ENCODE results near the gene GGACT. TPM values are rescaled to one million over a fixed set of nuclear protein-coding genes. Genes with fewer than 3 reads are reported as not detected.
A peak's percentile ranks its signal among the peaks of the same experiment; 100 is the strongest.

GGACT gene
- 1 to 10 TPM; 3.1 to 3.5 TPM for total RNA-seq

GRCh38 chr13:100588331-100589177 is at the start of gene GGACT:
TSS of gene GGACT (minus strand) at chr13:100588789. CDS start at chr13:100532591, 56,198 bp downstream.
- Mint-ChIP-seq H3K27me3 (ENCODE audit: low read depth) (no peaks in the 10 kb centered on the region), H3K4me1 (ENCODE audit: low read depth) (peaks cover 65% of the 10 kb centered on the region), H3K9me3 (ENCODE audit: insufficient read depth) (peaks cover 9% of the 10 kb centered on the region), H3K27ac (peak within 1 kb of the TSS; percentile 95), H3K4me3 (peak within 1 kb of the TSS; percentile 76), H3K36me3 (ENCODE audit: low read depth) (peaks cover 22% of the 10 kb centered on the region)
- CTCF ChIA-PET: interaction anchor here (0.7 to 15.2 kb wide), 12 partner anchors 8 to 85 kb away, joined by 3 to 167 read pairs (median 3); no protein-coding TSS in a partner anchor
- peak; percentile 86 for DNase-seq
- peak; percentile 85 for ATAC-seq
- POLR2A ChIA-PET: interaction anchor here (0.5 to 2.0 kb wide), 7 partner anchors 9 to 86 kb away, joined by 3 to 9 read pairs (median 3); partner anchors contain the start of gene TMTC4

GRCh38 chr13:100637796-100638195 is 49.2 kb upstream of the GGACT start:
- ATAC-seq (no peak), DNase-seq (no peak)
- CTCF ChIA-PET: interaction anchor here (1.5 kb wide), 1 partner anchor 10 kb away, joined by 4 read pairs; no protein-coding TSS in a partner anchor
- no peak overlapping the region for H3K4me3 Mint-ChIP-seq
- H3K27ac Mint-ChIP-seq: no peak overlapping the region
- no peaks in the 10 kb centered on the region for H3K9me3 Mint-ChIP-seq (ENCODE audit: insufficient read depth)
- H3K36me3 Mint-ChIP-seq (ENCODE audit: low read depth): peaks cover 50% of the 10 kb centered on the region
- no peaks in the 10 kb centered on the region for H3K27me3 Mint-ChIP-seq (ENCODE audit: low read depth)
- POLR2A ChIA-PET: no interaction called here
- H3K4me1 Mint-ChIP-seq (ENCODE audit: low read depth): no peaks in the 10 kb centered on the region

GRCh38 chr13:100637380-100637779 is 48.8 kb upstream of the GGACT start:
- POLR2A ChIA-PET: no interaction called here
- H3K4me3 Mint-ChIP-seq: no peak overlapping the region
- H3K9me3 Mint-ChIP-seq (ENCODE audit: insufficient read depth): no peaks in the 10 kb centered on the region
- CTCF ChIA-PET: interaction anchor here (1.5 kb wide), 1 partner anchor 10 kb away, joined by 4 read pairs; no protein-coding TSS in a partner anchor
- DNase-seq (no peak), ATAC-seq (no peak)
- peaks cover 50% of the 10 kb centered on the region for H3K36me3 Mint-ChIP-seq (ENCODE audit: low read depth)
- no peak overlapping the region for H3K27ac Mint-ChIP-seq
- no peaks in the 10 kb centered on the region for H3K4me1 Mint-ChIP-seq (ENCODE audit: low read depth)
- H3K27me3 Mint-ChIP-seq (ENCODE audit: low read depth): no peaks in the 10 kb centered on the region

- ChIA-PET CTCF (no interaction called here), POLR2A (no interaction called here)
- no peak overlapping the region for H3K4me3 Mint-ChIP-seq
Observed at GRCh38 chr13:100636441-100636840, 47.9 kb upstream of the GGACT start.

GRCh38 chr13:100636004-100636403 is 47.4 kb upstream of the GGACT start:
- POLR2A ChIA-PET: no interaction called here

More at GRCh38 chr13:100636441-100636840, 47.9 kb upstream of the GGACT start:
- Mint-ChIP-seq H3K27ac (no peak overlapping the region), H3K9me3 (ENCODE audit: insufficient read depth) (no peaks in the 10 kb centered on the region), H3K27me3 (ENCODE audit: low read depth) (no peaks in the 10 kb centered on the region), H3K36me3 (ENCODE audit: low read depth) (peaks cover 50% of the 10 kb centered on the region), H3K4me1 (ENCODE audit: low read depth) (no peaks in the 10 kb centered on the region)
- DNase-seq (no peak), ATAC-seq (no peak)

GRCh38 chr13:100634696-100635095 is 46.1 kb upstream of the GGACT start:
- ATAC-seq (no peak), DNase-seq (no peak)
- no peaks in the 10 kb centered on the region for H3K27me3 Mint-ChIP-seq (ENCODE audit: low read depth)
- no peak overlapping the region for H3K27ac Mint-ChIP-seq
- H3K36me3 Mint-ChIP-seq (ENCODE audit: low read depth): peaks cover 52% of the 10 kb centered on the region
- ChIA-PET POLR2A (no interaction called here), CTCF (no interaction called here)
- peaks cover 5% of the 10 kb centered on the region for H3K4me1 Mint-ChIP-seq (ENCODE audit: low read depth)
- no peaks in the 10 kb centered on the region for H3K9me3 Mint-ChIP-seq (ENCODE audit: insufficient read depth)
- H3K4me3 Mint-ChIP-seq: no peak overlapping the region

More at GRCh38 chr13:100636004-100636403, 47.4 kb upstream of the GGACT start:
- Mint-ChIP-seq H3K4me3 (no peak overlapping the region), H3K36me3 (ENCODE audit: low read depth) (peaks cover 48% of the 10 kb centered on the region), H3K4me1 (ENCODE audit: low read depth) (no peaks in the 10 kb centered on the region), H3K27ac (no peak overlapping the region), H3K9me3 (ENCODE audit: insufficient read depth) (no peaks in the 10 kb centered on the region), H3K27me3 (ENCODE audit: low read depth) (no peaks in the 10 kb centered on the region)
- CTCF ChIA-PET: no interaction called here
- ATAC-seq (no peak), DNase-seq (no peak)

- Mint-ChIP-seq H3K27me3 (ENCODE audit: low read depth) (no peaks in the 10 kb centered on the region), H3K27ac (no peak overlapping the region), H3K4me1 (ENCODE audit: low read depth) (peaks cover 7% of the 10 kb centered on the region), H3K9me3 (ENCODE audit: insufficient read depth) (no peaks in the 10 kb centered on the region), H3K36me3 (ENCODE audit: low read depth) (peaks cover 58% of the 10 kb centered on the region), H3K4me3 (no peak overlapping the region)
- POLR2A ChIA-PET: no interaction called here
- ATAC-seq (no peak), DNase-seq (no peak)
- CTCF ChIA-PET: no interaction called here
Observed at GRCh38 chr13:100633461-100633860, 44.9 kb upstream of the GGACT start.

GRCh38 chr13:100630555-100630954 is 42.0 kb upstream of the GGACT start:
- H3K36me3 Mint-ChIP-seq (ENCODE audit: low read depth): peaks cover 73% of the 10 kb centered on the region
- H3K4me3 Mint-ChIP-seq: no peak overlapping the region
- ATAC-seq: no peak
- H3K9me3 Mint-ChIP-seq (ENCODE audit: insufficient read depth): no peaks in the 10 kb centered on the region
- H3K27ac Mint-ChIP-seq: no peak overlapping the region
- ChIA-PET CTCF (interaction anchor here (0.9 to 1.0 kb wide), 3 partner anchors 10 to 57 kb away, joined by 3 read pairs; no protein-coding TSS in a partner anchor), POLR2A (no interaction called here)
- peaks cover 7% of the 10 kb centered on the region for H3K4me1 Mint-ChIP-seq (ENCODE audit: low read depth)
- no peaks in the 10 kb centered on the region for H3K27me3 Mint-ChIP-seq (ENCODE audit: low read depth)
- DNase-seq: no peak

GRCh38 chr13:100627120-100627519 is 38.5 kb upstream of the GGACT start:
- H3K4me3 Mint-ChIP-seq: no peak overlapping the region
- H3K9me3 Mint-ChIP-seq (ENCODE audit: insufficient read depth): no peaks in the 10 kb centered on the region
- H3K27me3 Mint-ChIP-seq (ENCODE audit: low read depth): no peaks in the 10 kb centered on the region
- DNase-seq: no peak
- ATAC-seq: no peak
- POLR2A ChIA-PET: no interaction called here
- CTCF ChIA-PET: no interaction called here
- H3K4me1 Mint-ChIP-seq (ENCODE audit: low read depth): peaks cover 7% of the 10 kb centered on the region
- H3K36me3 Mint-ChIP-seq (ENCODE audit: low read depth): peaks cover 79% of the 10 kb centered on the region
- H3K27ac Mint-ChIP-seq: no peak overlapping the region

GRCh38 chr13:100625447-100625846 is 36.9 kb upstream of the GGACT start:
- Mint-ChIP-seq H3K36me3 (ENCODE audit: low read depth) (peaks cover 82% of the 10 kb centered on the region), H3K4me1 (ENCODE audit: low read depth) (peaks cover 9% of the 10 kb centered on the region), H3K27me3 (ENCODE audit: low read depth) (no peaks in the 10 kb centered on the region), H3K27ac (no peak overlapping the region), H3K4me3 (no peak overlapping the region), H3K9me3 (ENCODE audit: insufficient read depth) (peaks cover 5% of the 10 kb centered on the region)
- CTCF ChIA-PET: interaction anchor here (0.9 to 1.2 kb wide), 2 partner anchors 13 to 20 kb away, joined by 3 read pairs; no protein-coding TSS in a partner anchor
- POLR2A ChIA-PET: no interaction called here
- DNase-seq (no peak), ATAC-seq (no peak)

- no peak for ATAC-seq
Observed at GRCh38 chr13:100620792-100621191, 32.2 kb upstream of the GGACT start.

GRCh38 chr13:100619940-100620339 is 31.4 kb upstream of the GGACT start:
- Mint-ChIP-seq H3K4me3 (no peak overlapping the region), H3K9me3 (ENCODE audit: insufficient read depth) (peaks cover 5% of the 10 kb centered on the region), H3K27ac (peak overlapping the region; percentile 27), H3K4me1 (ENCODE audit: low read depth) (peaks cover 12% of the 10 kb centered on the region), H3K27me3 (ENCODE audit: low read depth) (no peaks in the 10 kb centered on the region), H3K36me3 (ENCODE audit: low read depth) (peaks cover 54% of the 10 kb centered on the region)
- ChIA-PET POLR2A (no interaction called here), CTCF (interaction anchor here (0.5 to 1.5 kb wide), 2 partner anchors 9 to 48 kb away, joined by 3 read pairs; no protein-coding TSS in a partner anchor)
- peak; percentile 64 for ATAC-seq
- no peak for DNase-seq

More at GRCh38 chr13:100620792-100621191, 32.2 kb upstream of the GGACT start:
- no peak overlapping the region for H3K4me3 Mint-ChIP-seq
- H3K27ac Mint-ChIP-seq: no peak overlapping the region
- peaks cover 5% of the 10 kb centered on the region for H3K9me3 Mint-ChIP-seq (ENCODE audit: insufficient read depth)
- H3K27me3 Mint-ChIP-seq (ENCODE audit: low read depth): no peaks in the 10 kb centered on the region
- CTCF ChIA-PET: interaction anchor here (1.0 to 1.5 kb wide), 2 partner anchors 10 kb away, joined by 3 read pairs; no protein-coding TSS in a partner anchor
- H3K36me3 Mint-ChIP-seq (ENCODE audit: low read depth): peaks cover 62% of the 10 kb centered on the region
- DNase-seq: no peak
- POLR2A ChIA-PET: no interaction called here
- H3K4me1 Mint-ChIP-seq (ENCODE audit: low read depth): peaks cover 12% of the 10 kb centered on the region

Measured in activated CD8-positive, alpha-beta T cell treated with anti-CD3 and anti-CD28 coated beads, Interleukin-2, amount 10 ng/mL, durations not matched to agents 7 days and 5 days (primary cell).